ENCODE data around the gene STMN3. TPM values are rescaled to one million over a fixed set of nuclear protein-coding genes. Genes with fewer than 3 reads are reported as not detected.
A peak's percentile ranks its signal among the peaks of the same experiment; 100 is the strongest.

STMN3 gene
- total and polyA plus RNA-seq, 2 experiments from 2014 or later = 18.6 to 37.6 TPM

GRCh38 chr20:63656451-63656850 lies 3.2 kb upstream of the STMN3 start:
- Histone ChIP-seq H4K20me1 (ENCODE audit: insufficient read depth) (no peaks in the 10 kb centered on the region), H3K36me3 (ENCODE audit: low read depth) (no peaks in the 10 kb centered on the region), H3K4me3 (no peak overlapping the region), H2AFZ (no peak overlapping the region), H3K9me3 (ENCODE audit: low read depth) (no peaks in the 10 kb centered on the region), H3K9ac (no peak overlapping the region), H3K27ac (no peak overlapping the region), H3K4me1 (ENCODE audit: insufficient read depth) (peaks cover 13% of the 10 kb centered on the region), H3K27me3 (replicated peaks; ENCODE audit: insufficient read depth) (no peaks in the 10 kb centered on the region), H3K79me2 (ENCODE audit: insufficient read depth) (peaks cover 26% of the 10 kb centered on the region), H3K9me2 (ENCODE audit: insufficient read depth) (no peaks in the 10 kb centered on the region), H3F3A (ENCODE audit: insufficient read depth) (peaks cover 7% of the 10 kb centered on the region; the same call in 1 of the 2 replicates), H3K4me2 (ENCODE audit: unreplicated experiment) (no peak overlapping the region)
- TF ChIP-seq EZH2phosphoT487 (IDR thresholded peaks at IDR 0.05; ENCODE audit: insufficient read depth, low read depth) = no peak
- in situ Hi-C loops (cut with MboI) = no loop called here
- DNase-seq = no peak
- 100% methylated on average over 3 of the region's 3 CpGs for WGBS, 2 experiments (ENCODE audit: low coverage in 1 of 2, low lambda C conversion rate in 2 of 2, missing lambda C conversion rate in 2 of 2)

- no peak for TF ChIP-seq EZH2phosphoT487 (IDR thresholded peaks at IDR 0.05; ENCODE audit: insufficient read depth, low read depth)
- no peak for TF ChIP-seq EZH2 (IDR thresholded peaks at IDR 0.05; ENCODE audit: insufficient read depth, poor library complexity, severe bottlenecking)
- H3K27me3 ChIP-seq (replicated peaks; ENCODE audit: insufficient read depth) = no peaks in the 10 kb centered on the region
- H3K27ac ChIP-seq = no peak overlapping the region
- H3K4me3 ChIP-seq = no peak overlapping the region
- H3K36me3 ChIP-seq (ENCODE audit: low read depth) = no peaks in the 10 kb centered on the region
- DNase-seq = no peak
- no peak overlapping the region for H2AFZ ChIP-seq
- peaks cover 7% of the 10 kb centered on the region; the same call in 1 of the 2 replicates for H3F3A ChIP-seq (ENCODE audit: insufficient read depth)
- no peaks in the 10 kb centered on the region for H4K20me1 ChIP-seq (ENCODE audit: insufficient read depth)
- H3K9me2 ChIP-seq (ENCODE audit: insufficient read depth) = no peaks in the 10 kb centered on the region
- H3K9me3 ChIP-seq (ENCODE audit: low read depth) = no peaks in the 10 kb centered on the region
- no peak overlapping the region for H3K9ac ChIP-seq
- in situ Hi-C loops (cut with MboI) = no loop called here
- H3K79me2 ChIP-seq (ENCODE audit: insufficient read depth) = peaks cover 14% of the 10 kb centered on the region
- WGBS, 2 experiments (ENCODE audit: low coverage in 1 of 2, low lambda C conversion rate in 2 of 2, missing lambda C conversion rate in 2 of 2) = 55 to 56% methylated on average over 4 of the region's 4 CpGs
- H3K4me2 ChIP-seq (ENCODE audit: unreplicated experiment) = no peak overlapping the region
- H3K4me1 ChIP-seq (ENCODE audit: insufficient read depth) = peaks cover 13% of the 10 kb centered on the region
These were observed 2.0 kb upstream of the STMN3 start for GRCh38 chr20:63655249-63655648.

DNA sequence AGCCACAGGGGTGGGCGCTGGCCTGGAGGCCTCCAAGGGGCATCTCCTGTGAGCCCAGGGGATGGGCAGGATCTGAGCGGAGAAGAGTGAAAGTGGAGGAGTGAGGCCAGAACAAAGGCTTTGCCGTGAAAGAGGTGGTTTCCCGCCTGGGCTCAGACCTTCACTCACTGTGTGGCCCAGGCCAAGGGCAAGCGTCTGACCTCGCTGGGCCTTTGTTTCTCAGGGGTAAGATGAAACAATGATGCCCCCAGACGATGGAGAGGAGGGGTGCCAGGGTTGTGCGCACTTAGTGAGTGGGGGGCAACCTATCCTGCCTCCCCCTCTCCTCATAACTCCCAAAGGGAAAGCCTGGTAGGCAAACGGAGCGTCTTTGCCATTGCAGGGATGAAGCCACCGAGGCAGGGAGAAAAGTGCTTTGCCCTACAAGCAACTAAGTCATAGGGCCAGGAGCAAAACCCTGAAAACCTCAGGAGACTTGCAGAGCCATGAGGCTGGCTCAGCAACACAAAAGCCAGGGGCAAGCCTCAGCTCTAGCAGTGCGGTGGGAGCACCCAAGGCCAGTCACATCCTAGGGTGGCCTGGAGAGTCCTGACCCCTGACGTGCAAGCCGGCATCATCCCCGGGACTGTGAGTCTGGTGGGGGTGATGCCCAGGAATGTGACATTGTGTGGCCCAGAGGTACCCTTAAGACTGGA lies 897 bp upstream of the STMN3 start:
- H4K20me1 ChIP-seq (ENCODE audit: insufficient read depth) = no peaks in the 10 kb centered on the region
- no peaks in the 10 kb centered on the region for H3K36me3 ChIP-seq (ENCODE audit: low read depth)
- H3K9ac ChIP-seq = no peak overlapping the region
- H3K27ac ChIP-seq = no peak overlapping the region
- H3F3A ChIP-seq (ENCODE audit: insufficient read depth) = peaks cover 2% of the 10 kb centered on the region; the same call in 1 of the 2 replicates
- in situ Hi-C loops (cut with MboI) = no loop called here
- H3K4me1 ChIP-seq (ENCODE audit: insufficient read depth) = peaks cover 8% of the 10 kb centered on the region
- H3K4me3 ChIP-seq = no peak overlapping the region
- WGBS, 2 experiments (ENCODE audit: low coverage in 1 of 2, low lambda C conversion rate in 2 of 2, missing lambda C conversion rate in 2 of 2) = 65 to 72% methylated on average over 15 of the region's 15 CpGs
- H3K9me2 ChIP-seq (ENCODE audit: insufficient read depth) = no peaks in the 10 kb centered on the region
- no peak overlapping the region for H2AFZ ChIP-seq
- no peak for DNase-seq
- no peaks in the 10 kb centered on the region for H3K9me3 ChIP-seq (ENCODE audit: low read depth)
- peaks cover 2% of the 10 kb centered on the region for H3K79me2 ChIP-seq (ENCODE audit: insufficient read depth)
- H3K27me3 ChIP-seq (replicated peaks; ENCODE audit: insufficient read depth) = no peaks in the 10 kb centered on the region
- H3K4me2 ChIP-seq (ENCODE audit: unreplicated experiment) = no peak overlapping the region
- no peak for TF ChIP-seq EZH2phosphoT487 (IDR thresholded peaks at IDR 0.05; ENCODE audit: insufficient read depth, low read depth)
- no peak for TF ChIP-seq EZH2 (IDR thresholded peaks at IDR 0.05; ENCODE audit: insufficient read depth, poor library complexity, severe bottlenecking)

- 0 out of 2 replicates have a peak, but pooled peaks cover 3% of the 10 kb centered on the region for H3K4me1 ChIP-seq (ENCODE audit: insufficient read depth)
- peak overlapping the region; percentile 35 for H3K9ac ChIP-seq
- in situ Hi-C loops (cut with MboI) = no loop called here
- no peaks in the 10 kb centered on the region for H3K36me3 ChIP-seq (ENCODE audit: low read depth)
- H3K79me2 ChIP-seq (ENCODE audit: insufficient read depth) = no peaks in the 10 kb centered on the region
- no peak overlapping the region for H3K27ac ChIP-seq
- peak overlapping the region; percentile 71 for H3K4me2 ChIP-seq (ENCODE audit: unreplicated experiment)
- H3K4me3 ChIP-seq = peak overlapping the region; percentile 71
- WGBS, 2 experiments (ENCODE audit: low coverage in 1 of 2, low lambda C conversion rate in 2 of 2, missing lambda C conversion rate in 2 of 2) = 2 to 3% methylated on average over 20 to 88 of the region's 91 CpGs
- TF ChIP-seq EZH2 (IDR thresholded peaks at IDR 0.05; ENCODE audit: insufficient read depth, poor library complexity, severe bottlenecking) = no peak
- TF ChIP-seq EZH2phosphoT487 (IDR thresholded peaks at IDR 0.05; ENCODE audit: insufficient read depth, low read depth) = no peak
- H4K20me1 ChIP-seq (ENCODE audit: insufficient read depth) = no peaks in the 10 kb centered on the region
- H3K27me3 ChIP-seq (replicated peaks; ENCODE audit: insufficient read depth) = no peaks in the 10 kb centered on the region
- peak overlapping the region; percentile 39; the same call in 1 of the 2 replicates for H2AFZ ChIP-seq
- peak; percentile 41 for DNase-seq
- no peaks in the 10 kb centered on the region for H3K9me2 ChIP-seq (ENCODE audit: insufficient read depth)
- no peaks in the 10 kb centered on the region for H3K9me3 ChIP-seq (ENCODE audit: low read depth)
- no peaks in the 10 kb centered on the region for H3F3A ChIP-seq (ENCODE audit: insufficient read depth)
These were observed 838 bp downstream of the STMN3 start for GRCh38 chr20:63652192-63652980.

All from GM23248 (cell line).